GM18951 (cell line): ENCODE results near the gene PRSS16.
"Not testable (repeated sequence)": the region's sequence is repeated elsewhere in the genome, so short reads cannot be mapped to it uniquely, and the experiment has no call there.

ENCODE experiments used
- POLR2A ChIP-seq: IDR thresholded peaks from 4 replicates; pipeline ENCODE4 v1.6.1; 2011; ENCODE audit warnings: mild to moderate bottlenecking; ENCODE audit not compliant: insufficient read length, insufficient read depth; ENCODE audit errors: extremely low read depth
- in situ Hi-C: fragments of 300-500 bp; cut with MboI; formaldehyde crosslinking; loops from one replicate; pipeline ENCODE4 v1.12.0; 2022; ENCODE audit warnings: low sequenced_read_pairs, mixed read lengths, inconsistent platforms; ENCODE audit not compliant: unreplicated experiment

PRSS16 gene, protein sequence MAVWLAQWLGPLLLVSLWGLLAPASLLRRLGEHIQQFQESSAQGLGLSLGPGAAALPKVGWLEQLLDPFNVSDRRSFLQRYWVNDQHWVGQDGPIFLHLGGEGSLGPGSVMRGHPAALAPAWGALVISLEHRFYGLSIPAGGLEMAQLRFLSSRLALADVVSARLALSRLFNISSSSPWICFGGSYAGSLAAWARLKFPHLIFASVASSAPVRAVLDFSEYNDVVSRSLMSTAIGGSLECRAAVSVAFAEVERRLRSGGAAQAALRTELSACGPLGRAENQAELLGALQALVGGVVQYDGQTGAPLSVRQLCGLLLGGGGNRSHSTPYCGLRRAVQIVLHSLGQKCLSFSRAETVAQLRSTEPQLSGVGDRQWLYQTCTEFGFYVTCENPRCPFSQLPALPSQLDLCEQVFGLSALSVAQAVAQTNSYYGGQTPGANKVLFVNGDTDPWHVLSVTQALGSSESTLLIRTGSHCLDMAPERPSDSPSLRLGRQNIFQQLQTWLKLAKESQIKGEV

GRCh38 chr6:27247133-27247836 is at the start of gene PRSS16:
PRSS16 (plus strand) TSS chr6:27247701; CDS start chr6:27247738, 37 bp downstream.
- in situ Hi-C loops, result no loop called here
- TF ChIP-seq POLR2A, result no peak

GRCh38 chr6:27205375-27206278 is 41.9 kb upstream of the PRSS16 start:
- in situ Hi-C loops, result no loop called here
- TF ChIP-seq POLR2A, result no peak

- TF ChIP-seq POLR2A, result no peak
- in situ Hi-C loops, result no loop called here
Measured at GRCh38 chr6:27206806-27207205, 40.7 kb upstream of the PRSS16 start.

- no peak for TF ChIP-seq POLR2A
- in situ Hi-C loops, result no loop called here
Measured at GRCh38 chr6:27208042-27208441, 39.5 kb upstream of the PRSS16 start.

DNA sequence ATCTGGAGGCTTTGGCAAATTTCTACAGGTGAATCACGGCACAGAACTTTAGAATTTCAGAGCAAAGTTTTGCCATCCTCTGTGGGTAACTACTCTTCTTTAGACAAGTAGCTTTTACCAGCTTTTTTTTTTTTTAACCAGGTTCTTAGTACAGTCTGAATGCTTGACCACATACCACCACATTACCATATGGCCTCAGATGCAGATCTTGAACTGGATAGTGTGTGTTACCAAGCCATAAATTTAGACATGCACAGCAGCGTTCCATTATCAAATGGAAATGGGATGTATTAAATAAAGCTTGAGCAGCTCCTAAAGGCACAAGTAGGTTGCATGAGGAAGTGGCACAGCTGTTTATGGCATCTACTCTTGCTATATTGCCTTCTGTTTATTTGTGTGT is 38.3 kb upstream of the PRSS16 start:
- no peak for TF ChIP-seq POLR2A
- in situ Hi-C loops, result no loop called here

DNA sequence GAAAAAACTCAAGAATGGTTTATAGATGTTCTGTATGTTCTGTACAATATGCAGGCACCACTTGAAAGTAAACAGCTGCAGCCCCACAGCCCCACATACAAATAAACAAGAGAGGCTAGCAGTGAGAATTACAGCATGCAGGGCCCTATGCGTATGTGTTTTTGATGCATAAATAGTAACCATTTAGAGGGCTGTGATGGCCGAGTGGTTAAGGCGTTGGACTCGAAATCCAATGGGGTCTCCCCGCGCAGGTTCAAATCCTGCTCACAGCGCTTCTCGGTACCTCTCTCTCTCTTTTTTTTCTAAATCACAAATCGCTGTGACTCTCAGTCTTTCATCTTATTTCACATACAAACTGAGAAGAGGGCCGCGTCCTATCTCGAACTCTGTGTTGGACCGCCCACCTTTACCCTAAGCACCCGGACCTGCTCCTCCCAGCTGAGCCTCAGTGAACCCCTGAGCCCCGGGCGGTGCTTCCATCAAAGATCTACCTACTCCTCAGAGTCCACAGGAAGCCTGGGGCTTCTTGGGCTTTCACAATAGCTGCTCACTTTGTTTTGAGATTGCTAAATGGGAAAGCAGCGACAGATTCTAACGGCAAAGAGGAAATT is 37.7 kb upstream of the PRSS16 start:
- in situ Hi-C loops, result no loop called here
- TF ChIP-seq POLR2A, result no peak

DNA sequence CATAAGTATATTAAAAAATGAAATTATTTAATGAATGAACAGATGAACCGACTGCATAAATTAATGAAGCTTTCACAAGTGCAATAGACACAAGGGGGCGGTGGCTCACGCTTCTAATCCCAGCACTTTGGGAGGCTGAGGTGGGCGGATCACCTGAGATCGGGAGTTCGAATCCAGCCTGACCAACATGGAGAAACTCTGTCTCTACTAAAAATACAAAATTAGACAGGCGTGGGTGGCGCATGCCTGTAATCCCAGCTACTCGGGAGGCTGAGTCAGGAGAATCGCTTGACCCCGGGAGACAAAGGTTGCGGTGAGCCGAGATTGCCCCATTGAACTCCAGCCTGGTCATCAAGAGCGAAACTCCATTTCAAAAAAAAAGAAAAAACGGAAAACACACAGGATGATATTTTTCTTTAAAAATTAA is 34.4 kb upstream of the PRSS16 start:
- in situ Hi-C loops, result not testable (repeated sequence)

DNA sequence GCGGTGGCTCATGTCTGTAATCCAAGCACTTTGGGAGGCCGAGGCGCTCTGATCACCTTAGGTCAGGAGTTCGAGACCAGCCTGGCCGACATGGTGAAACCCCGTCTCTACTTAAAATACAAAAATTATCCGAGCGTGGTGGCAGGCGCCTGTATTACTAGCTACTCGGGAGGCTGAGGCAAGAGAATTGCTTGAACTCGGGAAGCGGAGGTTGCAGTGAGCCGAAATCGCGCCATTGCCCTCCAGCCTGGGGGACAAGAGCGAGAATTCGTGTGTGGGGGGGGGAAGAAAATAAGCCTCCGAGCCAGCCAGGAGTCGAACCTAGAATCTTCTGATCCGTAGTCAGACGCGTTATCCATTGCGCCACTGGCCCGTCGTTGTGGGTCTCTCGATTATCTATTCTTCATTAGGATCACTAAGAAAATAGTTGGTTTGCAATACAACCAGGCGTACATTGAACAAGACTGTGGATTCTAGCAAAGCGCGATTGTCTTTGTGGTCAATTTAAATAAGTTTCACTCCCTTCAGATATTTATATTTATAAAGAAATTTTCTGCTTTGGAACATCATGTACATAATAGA is 33.9 kb upstream of the PRSS16 start:
- TF ChIP-seq POLR2A, result no peak
- in situ Hi-C loops, result no loop called here

DNA sequence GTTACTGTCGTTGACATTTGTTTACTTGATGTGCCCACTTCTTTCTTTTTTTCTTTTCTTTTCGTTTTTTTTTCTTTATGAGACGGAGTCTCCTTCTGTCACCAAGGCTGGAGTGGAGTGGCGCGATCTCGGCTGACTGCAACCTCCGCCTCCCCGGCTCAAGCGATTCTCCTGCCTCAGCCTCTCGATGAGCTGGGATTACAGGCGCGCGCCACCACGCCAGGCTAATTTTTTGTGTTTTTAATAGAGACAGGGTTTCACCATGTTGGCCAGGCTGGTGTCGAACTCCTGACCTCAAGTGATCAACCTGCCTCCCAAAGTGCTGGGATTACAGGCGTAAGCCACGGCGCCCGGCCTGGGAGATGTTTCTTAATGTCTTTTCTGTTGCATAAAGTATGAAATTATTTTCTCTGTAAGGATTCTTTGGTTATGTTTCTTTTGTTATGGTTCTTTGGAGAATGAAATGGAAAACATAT is 33.3 kb upstream of the PRSS16 start:
- no peak for TF ChIP-seq POLR2A
- in situ Hi-C loops, result no loop called here

DNA sequence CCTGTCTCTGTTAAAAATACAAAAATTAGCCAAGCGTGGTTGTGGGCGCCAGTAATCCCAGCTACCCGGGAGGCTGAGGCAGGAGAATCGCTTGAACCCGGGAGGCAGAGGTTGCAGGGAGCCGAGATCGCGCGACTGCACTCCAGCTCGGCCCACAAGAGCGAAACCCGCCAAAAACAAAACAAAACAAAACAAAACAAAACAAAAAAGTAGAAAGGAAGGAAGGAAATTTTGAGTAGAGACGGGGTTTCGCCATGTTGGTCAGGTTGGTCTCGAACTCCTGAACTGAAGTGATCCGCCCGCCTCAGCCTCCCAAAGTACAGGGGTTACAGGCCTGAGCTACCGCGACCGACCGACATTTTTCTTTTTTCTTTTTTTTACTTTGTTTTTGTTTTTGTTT is 30.6 kb upstream of the PRSS16 start:
- in situ Hi-C loops, result no loop called here

DNA sequence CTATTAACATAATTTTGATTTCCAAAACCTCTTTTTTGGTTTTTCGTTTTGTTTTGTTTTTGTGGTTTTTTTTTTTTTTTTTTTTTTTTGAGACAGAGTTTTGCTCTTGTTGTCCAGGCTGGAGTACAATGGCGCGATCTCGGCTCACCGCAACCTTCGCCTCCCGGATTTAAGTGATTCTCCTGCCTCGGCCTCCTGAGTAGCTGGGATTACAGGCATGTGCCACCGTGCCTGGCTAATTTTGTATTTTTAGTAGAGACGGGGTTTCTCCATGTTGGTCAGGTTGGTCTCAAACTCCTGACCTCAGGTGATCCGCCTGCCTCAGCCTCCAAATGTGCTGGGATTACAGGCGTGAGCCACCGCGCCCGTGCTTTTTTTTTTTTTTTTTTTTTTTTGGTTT is 24.5 kb upstream of the PRSS16 start:
- in situ Hi-C loops, result not testable (repeated sequence)

More for the DNA sequence above, 30.6 kb upstream of the PRSS16 start:
- no peak for TF ChIP-seq POLR2A

DNA sequence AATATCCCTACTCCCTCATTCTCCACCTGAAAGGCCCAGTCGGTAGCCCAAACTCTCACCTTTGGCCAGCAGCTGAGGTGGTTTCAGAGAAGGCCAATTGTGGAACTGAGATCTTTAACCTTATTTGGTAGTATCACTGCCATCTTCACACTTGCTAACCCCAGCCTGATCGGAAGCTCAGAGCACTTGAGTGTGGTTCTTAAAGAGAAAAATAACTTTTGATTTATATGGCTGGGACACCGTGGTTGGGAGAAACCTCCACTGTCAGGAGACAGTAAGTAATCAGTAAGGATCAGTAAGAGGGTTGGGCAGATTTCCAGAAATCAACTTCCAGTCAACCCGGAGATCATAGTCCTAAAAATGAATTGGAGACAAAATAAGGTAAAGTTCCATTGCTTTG is 22.8 kb upstream of the PRSS16 start:
- TF ChIP-seq POLR2A, result no peak

More for the DNA sequence above, 22.8 kb upstream of the PRSS16 start:
- in situ Hi-C loops, result no loop called here
